ENCODE results near the gene NR2F2.

DNA sequence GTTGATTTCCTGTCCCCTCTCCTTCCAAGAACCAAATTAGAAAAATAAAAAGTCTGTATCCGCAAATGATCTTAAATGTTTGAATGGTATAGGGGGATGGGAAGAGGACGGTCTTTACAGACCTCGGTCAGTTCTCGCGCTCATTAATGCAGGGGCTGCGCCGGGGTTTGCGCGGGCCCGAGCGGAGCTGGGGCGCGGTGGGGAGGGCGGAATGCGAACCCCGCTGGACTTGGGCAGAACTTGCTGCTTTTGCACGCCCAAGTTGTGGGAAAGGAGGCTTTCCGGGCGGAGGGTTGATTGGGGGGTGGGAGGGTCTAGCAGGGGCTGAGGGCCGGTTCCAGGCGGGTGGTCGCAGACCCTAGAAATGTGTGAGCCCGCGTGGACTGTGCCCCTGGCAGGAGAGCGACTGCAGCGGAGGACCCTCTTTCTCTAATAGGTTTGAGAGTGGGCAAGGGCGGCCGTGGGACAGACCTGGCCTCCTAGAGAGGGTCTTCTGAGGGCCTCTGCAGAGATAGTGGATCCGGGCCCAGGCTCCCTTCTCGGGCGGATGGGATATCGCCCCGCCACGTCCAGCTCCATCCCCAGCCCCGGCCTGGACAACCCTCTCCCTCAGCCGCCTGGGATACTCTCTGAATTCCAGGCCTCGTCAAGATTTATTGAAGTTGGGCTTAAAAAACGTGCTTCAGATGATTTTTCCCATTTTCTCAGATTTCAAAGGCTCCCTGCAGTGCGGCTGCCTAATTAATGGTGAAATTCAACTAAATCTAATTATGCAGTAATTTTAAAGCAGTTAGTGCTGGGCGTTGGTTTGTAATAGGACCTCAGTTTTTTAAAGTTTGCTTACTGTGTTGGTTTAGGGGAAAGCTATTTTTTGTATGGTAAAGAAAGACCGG lies 11.3 kb downstream of the NR2F2 start:
- no peak for TF ChIP-seq POLR2A (IDR thresholded peaks at IDR 0.05)
- TF ChIP-seq, protein P1, sequence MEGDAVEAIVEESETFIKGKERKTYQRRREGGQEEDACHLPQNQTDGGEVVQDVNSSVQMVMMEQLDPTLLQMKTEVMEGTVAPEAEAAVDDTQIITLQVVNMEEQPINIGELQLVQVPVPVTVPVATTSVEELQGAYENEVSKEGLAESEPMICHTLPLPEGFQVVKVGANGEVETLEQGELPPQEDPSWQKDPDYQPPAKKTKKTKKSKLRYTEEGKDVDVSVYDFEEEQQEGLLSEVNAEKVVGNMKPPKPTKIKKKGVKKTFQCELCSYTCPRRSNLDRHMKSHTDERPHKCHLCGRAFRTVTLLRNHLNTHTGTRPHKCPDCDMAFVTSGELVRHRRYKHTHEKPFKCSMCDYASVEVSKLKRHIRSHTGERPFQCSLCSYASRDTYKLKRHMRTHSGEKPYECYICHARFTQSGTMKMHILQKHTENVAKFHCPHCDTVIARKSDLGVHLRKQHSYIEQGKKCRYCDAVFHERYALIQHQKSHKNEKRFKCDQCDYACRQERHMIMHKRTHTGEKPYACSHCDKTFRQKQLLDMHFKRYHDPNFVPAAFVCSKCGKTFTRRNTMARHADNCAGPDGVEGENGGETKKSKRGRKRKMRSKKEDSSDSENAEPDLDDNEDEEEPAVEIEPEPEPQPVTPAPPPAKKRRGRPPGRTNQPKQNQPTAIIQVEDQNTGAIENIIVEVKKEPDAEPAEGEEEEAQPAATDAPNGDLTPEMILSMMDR (IDR thresholded peaks at IDR 0.05) = no peak
